Stimulated activated CD8-positive, alpha-beta memory T cell treated with anti-CD3 and anti-CD28 coated beads, Interleukin-15, amount 100 ng/mL, for 48 hours (primary cell): ENCODE results near the gene SIGLEC10.
A peak's percentile ranks its signal among the peaks of the same experiment; 100 is the strongest.
"Not testable (repeated sequence)": the region's sequence is repeated elsewhere in the genome, so short reads cannot be mapped to it uniquely, and the experiment has no call there.

Experiments used
- DNase-seq, 2 donors: peaks; one replicate each; pipeline ENCODE4 v3.0.0-alpha.2; 2020; ENCODE audit warnings: low read depth in 2 of 2

SIGLEC10 gene

GRCh38 chr19:51417107-51417809 is at the start of gene SIGLEC10:
TSS of gene SIGLEC10 (minus strand) at chr19:51417642. CDS start at chr19:51417581, 61 bp downstream.
- DNase-seq: peak; percentile 46 to 64

- no peak for DNase-seq
These were observed 49.3 kb upstream of the SIGLEC10 start for GRCh38 chr19:51466723-51467122.

- DNase-seq: not testable (repeated sequence)
These were observed 46.6 kb upstream of the SIGLEC10 start for GRCh38 chr19:51463976-51464581.

GRCh38 chr19:51462681-51463080 is 45.2 kb upstream of the SIGLEC10 start:
- no peak for DNase-seq

DNA sequence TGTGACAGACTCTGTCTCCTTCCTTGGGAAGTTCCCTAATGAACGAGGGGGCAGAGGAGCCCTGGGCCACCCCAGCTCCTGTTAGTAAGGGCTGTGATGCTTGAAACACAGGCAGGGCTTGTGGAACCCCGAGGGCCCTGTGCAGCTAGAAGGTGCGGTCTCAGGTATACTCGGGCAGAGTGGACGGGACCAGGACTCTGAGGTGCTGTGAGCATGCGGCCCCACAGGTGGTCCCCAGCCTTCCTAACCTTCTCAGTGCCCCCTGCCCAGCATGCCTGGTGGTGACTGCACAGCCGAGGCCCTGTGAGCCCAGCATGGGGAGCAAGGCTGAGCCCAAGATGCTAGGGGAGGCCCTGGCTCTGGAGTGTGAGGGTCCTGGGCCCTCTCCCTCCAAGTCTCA is 44.8 kb upstream of the SIGLEC10 start:
- no peak for DNase-seq

DNA sequence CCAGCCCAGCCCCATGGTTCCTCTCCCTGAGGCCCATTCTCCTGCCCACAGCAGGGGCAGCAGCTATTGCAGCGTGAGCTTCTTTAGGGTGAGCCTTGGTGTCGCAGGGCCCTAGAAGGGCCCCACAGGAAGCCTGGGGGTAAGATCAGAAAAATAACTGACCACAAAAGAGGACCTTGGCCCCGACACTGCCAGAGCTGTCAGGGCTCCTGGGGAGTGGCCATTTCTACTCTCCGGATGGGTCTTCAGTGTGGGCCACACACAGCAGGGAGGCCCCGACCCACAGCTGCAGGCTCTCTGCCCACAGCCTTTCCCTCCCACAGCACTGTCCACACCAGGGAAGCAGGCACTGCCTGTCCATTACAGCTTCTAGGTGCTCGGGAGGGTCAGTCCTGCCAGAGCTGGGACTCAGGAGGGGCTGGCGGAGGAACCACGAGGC is 44.3 kb upstream of the SIGLEC10 start:
- DNase-seq: no peak

GRCh38 chr19:51460164-51460992 is 42.9 kb upstream of the SIGLEC10 start:
- DNase-seq: no peak

GRCh38 chr19:51458899-51459505 is 41.6 kb upstream of the SIGLEC10 start:
- DNase-seq: no peak

DNA sequence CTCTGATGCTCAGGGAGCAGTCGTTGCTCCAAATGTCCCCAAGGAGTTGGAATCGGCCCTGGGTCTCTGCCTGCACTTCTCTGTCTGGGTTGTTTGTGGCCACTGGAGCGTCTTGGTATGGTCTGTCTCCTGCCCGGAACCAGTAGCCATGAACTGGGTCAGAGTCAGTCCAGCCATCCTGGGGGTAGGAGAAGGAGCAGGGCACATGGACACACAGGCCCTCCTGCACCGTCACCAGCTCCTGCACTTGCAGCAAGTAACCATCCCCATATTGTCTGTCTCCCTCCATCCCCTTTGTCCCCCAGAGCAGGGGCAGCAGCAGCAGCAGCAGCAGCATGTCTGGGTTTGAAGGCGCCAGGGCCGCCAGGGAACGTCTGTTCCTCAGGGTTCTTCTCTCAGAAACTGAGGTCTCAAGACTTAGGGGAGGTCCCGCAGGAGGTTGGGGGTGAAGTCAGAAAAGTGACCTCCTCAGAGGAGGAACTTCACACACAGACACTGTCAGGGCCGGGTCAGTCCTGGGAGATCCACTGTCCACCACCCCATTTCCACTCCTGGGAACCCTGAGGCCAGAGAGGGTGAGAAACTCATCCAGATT is 40.7 kb upstream of the SIGLEC10 start, which contains the start of gene SIGLEC8:
TSS of gene SIGLEC8 (minus strand) at position 404 of the 595 bp plus-strand sequence. CDS start at position 337, 67 bp downstream.
- no peak for DNase-seq

DNA sequence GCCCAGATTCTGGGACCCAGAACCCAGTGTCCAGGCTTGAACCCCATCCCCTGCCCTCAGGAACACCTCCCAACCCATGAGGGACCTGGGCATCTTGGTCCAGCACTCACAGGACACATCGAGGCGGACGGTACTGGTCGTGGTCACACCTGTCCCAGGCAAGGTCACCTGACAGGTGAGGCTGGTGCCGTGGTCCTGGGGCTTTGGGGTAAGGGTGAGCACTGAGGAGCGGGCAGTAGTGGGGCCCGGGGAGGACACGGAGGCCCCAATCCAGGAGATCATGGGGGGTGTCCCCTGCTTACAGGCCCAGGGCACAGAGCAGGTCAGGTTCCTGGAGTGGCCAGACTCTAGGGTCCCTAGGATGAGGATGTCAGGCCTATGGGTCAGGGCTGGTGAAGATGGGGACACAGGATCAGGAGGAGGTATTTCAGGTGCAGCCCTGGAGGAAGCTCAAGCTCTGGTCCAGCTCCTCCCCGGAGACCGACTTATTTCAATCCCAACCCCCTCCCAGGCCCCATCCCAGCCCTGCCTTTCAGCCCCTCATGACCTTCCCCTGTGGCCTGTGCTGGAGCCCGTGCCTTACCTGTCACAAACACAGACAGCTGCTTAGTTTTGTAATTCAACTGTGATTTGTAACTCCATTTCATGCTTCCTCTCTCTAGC is 40.0 kb upstream of the SIGLEC10 start:
- no peak for DNase-seq

DNA sequence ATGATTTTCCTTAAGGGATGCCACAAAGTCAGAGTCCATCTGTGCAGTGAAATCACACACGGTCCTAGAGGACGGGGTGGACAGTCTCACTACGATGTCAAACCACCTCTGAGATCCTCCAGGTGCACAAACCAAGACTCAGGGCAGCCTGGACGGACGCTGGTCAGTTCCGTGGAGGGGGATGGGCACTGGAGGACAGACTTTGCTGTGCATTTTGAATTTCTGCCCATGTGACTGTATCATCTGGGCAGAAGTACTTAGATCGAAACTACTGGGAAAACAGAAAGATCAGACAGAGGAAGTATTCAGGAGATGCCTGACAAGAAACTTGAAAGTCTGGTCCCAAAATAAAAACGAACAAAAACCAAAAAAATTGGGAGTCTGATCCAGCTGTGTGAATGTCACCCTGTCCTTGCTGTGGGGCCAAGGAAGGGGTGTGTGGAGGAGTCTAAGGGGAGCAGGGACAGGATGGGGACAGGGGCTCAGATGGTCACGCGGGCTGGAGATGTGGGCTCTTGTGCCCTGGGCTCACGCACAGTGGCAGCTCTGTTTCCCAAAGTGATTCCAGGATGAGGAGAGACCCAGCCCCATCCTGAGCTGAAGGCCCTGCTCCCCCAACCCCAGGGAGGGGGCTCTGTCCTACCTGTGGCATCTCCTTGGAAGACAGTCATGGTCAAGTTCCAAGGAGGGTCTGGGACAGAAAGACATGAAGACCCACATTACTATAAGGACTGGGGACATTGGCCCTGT is 39.3 kb upstream of the SIGLEC10 start:
- DNase-seq: no peak

DNA sequence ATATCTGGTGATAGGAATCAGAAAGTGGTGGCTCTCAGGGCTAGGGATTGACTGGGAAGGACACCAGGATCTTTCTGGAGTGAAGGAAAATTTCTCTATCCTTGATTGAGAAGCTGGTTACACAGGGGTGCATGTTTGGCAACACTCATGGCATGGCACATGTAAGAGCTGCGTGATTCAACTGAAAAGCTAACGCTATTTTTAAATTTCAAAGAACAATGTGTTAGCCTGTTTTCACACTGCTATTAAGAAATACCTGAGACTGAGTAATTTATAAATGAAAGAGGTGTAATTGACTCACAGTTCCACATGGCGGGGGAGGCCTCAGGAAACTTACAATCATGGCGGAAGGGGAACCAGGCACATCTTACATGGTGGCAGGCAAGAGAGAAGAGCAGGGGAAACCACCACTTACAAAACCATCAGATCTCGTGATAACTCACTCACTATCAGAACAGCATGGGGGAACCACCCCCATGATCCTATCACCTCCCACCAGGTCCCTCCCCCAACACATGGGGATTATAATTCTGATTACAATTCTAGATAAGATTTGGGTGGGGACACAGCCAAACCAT is 33.4 kb upstream of the SIGLEC10 start:
- DNase-seq: peak in 1 of 2 donors; percentile 56

DNA sequence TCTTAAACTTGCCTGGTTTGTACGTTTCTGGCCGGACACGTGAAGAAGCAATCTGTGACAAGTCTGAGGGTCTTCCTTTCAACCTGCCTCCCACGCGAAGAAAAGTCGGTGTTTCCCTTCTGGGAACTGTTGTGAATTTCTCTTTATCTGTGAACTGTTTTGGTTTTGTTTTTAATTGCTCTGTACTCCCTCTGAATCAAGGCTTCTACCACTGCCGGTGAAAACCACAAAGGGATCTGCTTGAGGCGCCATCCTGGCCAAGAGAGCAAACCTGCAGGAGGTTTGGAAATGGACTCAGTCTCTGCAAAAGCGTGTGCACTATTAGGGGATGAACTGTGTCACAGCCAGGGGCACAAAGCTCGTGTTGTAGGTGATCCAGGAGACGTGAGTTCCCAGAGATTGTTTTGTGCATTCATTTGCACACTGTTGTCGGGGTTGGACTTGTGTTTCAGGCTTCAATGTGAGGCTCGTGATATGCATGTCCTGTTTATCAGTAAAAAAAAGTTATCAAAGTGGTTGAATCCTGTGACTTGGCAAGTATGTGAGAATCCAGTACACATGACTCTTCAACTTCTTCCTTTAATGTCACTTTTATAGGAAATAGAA is 31.1 kb upstream of the SIGLEC10 start:
- peak; percentile 52 to 58 for DNase-seq

DNA sequence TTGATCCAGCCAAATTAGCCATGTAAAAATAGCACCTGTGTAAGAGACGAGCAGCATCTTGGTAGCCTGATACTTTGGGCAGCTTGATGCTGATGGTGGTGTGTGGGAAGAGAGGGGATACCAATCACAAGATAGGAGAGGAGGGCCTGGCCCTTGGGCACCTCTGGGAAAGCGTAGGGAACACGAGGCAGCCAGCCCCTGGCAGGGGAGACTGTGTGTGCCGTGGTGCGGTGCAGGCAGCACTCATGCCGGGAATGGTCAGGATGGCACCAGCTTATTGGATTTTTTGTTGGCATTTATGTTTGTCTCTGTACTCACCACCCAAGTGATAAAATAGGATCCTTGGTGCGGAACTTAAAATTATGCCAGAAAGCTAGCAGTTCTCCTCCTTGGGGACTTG is 30.6 kb upstream of the SIGLEC10 start:
- no peak for DNase-seq

DNA sequence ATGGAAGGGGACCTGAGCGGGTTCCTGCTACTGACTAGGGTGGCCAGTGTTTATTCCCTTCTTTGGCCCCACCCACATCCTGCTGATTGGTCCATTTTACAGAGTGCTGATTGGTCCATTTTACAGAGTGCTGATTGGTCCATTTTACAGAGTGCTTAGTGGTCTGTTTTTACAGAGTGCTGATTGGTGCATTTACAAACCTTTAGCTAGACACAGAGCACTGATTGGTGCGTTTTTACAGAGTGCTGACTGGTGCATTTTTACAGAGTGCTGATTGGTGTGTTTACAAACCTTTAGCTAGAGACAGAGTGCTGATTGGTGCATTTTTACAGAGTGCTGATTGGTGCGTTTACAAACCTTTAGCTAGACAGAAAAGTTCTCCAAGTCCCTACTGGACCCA is 30.1 kb upstream of the SIGLEC10 start:
- not testable (repeated sequence) for DNase-seq

GRCh38 chr19:51441410-51442390 is 24.3 kb upstream of the SIGLEC10 start:
- peak; percentile 88 to 90 for DNase-seq

- peak; percentile 68 to 74 for DNase-seq
These were observed 23.5 kb upstream of the SIGLEC10 start for GRCh38 chr19:51440846-51441409.

DNA sequence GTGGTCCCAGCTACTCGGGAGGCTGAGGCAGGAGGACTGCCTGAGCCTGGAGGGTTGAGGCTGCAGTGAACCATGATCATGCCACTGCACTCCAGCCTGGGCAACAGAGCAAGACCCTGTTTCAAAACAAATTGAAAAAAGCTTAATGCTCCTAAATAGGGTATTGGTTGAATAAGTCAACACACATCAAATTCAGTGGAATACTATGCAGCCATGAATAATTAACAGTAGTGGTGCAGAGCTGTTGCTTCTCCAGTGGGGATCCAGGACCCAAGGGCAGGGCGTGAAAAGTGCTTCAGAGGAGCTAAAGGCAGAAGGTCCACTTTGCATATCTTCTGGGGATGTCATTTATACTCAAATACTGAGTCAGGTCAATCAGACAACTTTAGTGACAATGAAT is 22.6 kb upstream of the SIGLEC10 start:
- DNase-seq: no peak
